HCEC 1CT (cell line): ENCODE results near the gene AKAP1.

Source experiments
- DNase-seq: peaks from one replicate; pipeline ENCODE4 v3.0.0-alpha.2; 2017

AKAP1 gene, protein sequence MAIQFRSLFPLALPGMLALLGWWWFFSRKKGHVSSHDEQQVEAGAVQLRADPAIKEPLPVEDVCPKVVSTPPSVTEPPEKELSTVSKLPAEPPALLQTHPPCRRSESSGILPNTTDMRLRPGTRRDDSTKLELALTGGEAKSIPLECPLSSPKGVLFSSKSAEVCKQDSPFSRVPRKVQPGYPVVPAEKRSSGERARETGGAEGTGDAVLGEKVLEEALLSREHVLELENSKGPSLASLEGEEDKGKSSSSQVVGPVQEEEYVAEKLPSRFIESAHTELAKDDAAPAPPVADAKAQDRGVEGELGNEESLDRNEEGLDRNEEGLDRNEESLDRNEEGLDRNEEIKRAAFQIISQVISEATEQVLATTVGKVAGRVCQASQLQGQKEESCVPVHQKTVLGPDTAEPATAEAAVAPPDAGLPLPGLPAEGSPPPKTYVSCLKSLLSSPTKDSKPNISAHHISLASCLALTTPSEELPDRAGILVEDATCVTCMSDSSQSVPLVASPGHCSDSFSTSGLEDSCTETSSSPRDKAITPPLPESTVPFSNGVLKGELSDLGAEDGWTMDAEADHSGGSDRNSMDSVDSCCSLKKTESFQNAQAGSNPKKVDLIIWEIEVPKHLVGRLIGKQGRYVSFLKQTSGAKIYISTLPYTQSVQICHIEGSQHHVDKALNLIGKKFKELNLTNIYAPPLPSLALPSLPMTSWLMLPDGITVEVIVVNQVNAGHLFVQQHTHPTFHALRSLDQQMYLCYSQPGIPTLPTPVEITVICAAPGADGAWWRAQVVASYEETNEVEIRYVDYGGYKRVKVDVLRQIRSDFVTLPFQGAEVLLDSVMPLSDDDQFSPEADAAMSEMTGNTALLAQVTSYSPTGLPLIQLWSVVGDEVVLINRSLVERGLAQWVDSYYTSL

GRCh38 chr17:57084802-57085447 is at the start of gene AKAP1:
Gene AKAP1 (plus strand): TSS chr17:57085246. CDS start chr17:57105465, 20,219 bp downstream.
- DNase-seq = peak; percentile 95

- no peak for DNase-seq
Measured at GRCh38 chr17:57035971-57036481, 49.0 kb upstream of the AKAP1 start.

- DNase-seq = no peak
Measured at GRCh38 chr17:57037411-57037810, 47.6 kb upstream of the AKAP1 start.

- no peak for DNase-seq
Measured at GRCh38 chr17:57038486-57038885, 46.6 kb upstream of the AKAP1 start.

DNA sequence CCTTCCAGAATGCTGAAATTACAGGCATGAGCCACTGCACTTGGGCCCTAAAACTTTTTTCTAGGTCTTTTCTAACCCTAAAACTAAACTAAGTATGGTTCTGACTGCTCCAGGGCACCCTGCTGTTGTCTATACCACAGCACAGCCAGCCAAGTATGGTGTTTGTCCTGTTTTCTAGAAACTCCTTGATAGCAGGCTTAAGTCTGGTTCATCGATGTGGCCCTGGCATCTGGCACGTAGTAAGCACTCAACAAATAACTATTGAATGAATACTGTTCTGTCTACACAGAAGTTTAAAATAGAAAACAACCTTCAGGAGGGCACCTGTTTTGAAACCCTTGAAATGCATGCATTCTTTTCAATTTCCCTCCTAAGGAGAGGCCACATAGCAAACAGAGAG is 44.5 kb upstream of the AKAP1 start:
- no peak for DNase-seq

DNA sequence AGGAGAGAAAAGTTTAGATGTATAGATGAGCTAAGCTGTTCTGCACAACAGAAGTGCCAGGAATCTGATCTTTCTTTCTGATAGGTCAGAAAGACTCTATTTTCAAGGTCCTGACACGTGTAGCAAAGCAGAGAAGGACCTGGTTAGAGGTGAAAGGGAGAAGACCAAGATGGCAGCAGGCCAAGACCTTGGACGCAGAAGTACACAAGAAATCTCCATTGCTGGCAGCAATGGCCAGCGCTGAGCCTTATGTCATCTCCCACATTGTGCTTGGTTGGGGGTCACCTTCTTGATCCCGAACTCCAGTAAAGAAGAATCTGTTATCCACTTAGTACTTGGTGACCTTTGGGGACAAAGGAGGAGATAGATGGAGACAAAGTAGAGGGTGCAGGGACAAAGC is 41.8 kb upstream of the AKAP1 start:
- DNase-seq = no peak

DNA sequence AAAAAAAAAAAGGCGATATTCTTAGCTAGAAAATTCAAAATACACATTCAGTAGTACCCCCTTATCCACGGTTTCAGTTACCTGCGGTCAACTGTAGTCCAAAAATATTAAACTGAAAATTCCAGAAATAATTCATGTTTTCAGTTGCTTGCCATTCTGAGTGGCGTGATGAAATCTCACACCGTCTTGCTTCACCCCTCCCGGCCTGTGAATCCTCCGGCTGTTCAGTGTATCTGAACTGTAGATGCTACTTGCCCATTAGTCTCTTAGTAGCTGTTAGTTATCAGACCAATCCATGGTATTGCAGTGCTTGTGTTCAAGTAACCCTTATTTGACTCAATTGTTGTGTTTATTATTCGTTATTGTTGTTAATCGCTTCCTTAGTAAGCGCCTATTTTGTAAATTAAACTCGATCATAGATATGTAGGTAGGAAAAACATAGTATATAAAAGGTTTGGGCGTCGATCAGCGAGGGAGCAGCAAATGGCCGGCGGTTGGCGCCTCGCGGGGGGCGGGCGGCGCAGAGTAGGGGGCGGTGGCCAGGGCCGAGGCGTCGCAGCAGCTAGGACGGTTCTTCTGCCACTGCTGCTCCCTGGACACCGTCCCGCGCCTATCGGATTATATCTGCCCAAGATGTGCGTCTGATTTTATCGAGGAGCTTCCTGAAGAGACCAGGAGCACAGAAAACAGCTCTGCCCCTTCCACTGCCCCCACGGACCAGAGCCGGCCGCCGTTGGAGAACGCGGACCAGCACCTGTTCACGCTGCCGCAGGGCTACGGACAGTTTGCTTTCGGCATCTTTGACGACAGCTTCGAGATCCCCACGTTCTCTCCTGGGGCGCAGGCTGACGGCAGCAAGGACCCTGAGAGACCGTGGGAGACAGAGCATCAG is 39.8 kb upstream of the AKAP1 start:
- DNase-seq = no peak

GRCh38 chr17:57045868-57046704 is 39.0 kb upstream of the AKAP1 start:
- no peak for DNase-seq

DNA sequence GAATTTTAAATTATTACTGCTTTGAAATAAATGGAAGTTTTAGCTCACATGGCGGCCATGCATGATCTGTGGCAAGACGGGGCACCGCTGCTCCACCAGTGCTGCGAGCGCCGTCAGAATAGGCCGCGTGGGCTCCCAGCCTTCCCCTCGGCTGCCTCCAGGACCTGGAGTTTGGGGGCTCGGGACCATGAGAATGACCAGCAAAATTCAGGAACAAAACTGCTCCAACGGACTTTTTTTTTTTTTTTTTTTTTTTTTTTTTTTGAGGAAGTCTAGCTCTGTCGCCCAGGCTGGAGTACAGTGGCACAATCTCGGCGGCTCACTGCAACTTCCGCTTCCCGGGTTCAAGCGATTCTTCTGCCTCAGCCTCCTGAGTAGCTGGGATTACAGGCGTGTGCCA is 38.3 kb upstream of the AKAP1 start:
- no peak for DNase-seq

- no peak for DNase-seq
Measured at GRCh38 chr17:57048096-57048495, 37.0 kb upstream of the AKAP1 start.

GRCh38 chr17:57050306-57050705 is 34.7 kb upstream of the AKAP1 start:
- DNase-seq = no peak

- no peak for DNase-seq
Measured at GRCh38 chr17:57051886-57052361, 33.1 kb upstream of the AKAP1 start.

- no peak for DNase-seq
Measured at GRCh38 chr17:57062865-57063264, 22.2 kb upstream of the AKAP1 start.

DNA sequence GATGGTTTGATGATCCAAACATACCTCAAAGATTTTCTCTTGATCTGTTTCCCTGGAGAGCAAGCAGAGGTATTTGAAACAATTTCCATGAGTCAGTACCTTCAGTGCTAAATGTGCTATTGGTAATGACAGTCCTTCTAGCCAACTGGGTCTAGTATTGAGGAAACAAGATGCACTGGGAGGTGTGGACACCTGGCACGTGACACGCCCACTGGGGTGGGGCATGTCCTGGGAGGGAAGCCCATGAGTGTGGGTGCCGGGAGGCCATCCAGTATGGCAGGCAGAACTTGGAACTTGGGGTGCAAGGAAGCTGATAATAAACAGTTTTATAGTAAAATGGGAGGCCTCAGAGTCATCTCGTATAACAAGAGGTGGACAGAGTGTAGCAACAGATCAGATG is 17.9 kb upstream of the AKAP1 start:
- DNase-seq = no peak

DNA sequence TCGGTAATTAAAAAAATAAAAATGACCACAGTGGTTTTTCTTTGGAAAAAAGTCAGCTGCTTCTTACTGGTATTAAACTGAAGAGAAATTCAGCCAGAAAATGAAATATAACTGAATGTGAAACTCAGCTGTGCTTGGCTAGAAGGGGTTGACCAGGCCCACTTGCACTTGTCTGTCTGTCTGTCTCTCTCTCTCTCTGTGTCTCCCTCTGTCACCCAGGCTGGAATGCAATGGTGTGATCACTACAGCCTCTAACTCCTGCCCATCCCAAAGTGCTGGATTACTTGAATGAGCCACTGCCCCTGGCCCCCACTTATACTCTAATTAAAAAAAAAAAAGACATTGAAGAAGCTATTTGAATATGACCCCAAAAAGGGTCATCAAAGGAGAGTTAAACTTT is 17.3 kb upstream of the AKAP1 start:
- DNase-seq = no peak

DNA sequence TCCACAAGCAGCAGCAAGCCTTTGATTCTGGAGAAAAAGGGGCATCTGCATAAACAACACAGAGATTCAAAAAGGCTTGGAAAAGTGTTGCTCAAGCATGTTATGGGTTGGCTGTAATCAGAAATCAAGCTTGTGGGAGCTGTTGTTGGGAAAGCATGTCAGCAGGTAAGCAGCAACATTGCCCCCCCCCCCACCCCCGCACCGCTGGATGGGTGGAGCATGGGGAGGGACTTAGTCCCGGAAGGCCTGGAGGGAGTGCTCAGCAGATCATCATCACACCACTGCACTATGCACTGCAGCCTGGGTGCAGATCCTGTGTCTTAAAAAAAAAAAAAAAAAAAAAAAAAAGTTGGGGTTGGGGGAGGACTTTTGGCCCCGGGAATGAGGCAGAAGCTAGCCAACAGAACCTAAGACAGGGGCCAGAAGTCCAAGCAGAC is 16.8 kb upstream of the AKAP1 start:
- no peak for DNase-seq

- no peak for DNase-seq
Measured at GRCh38 chr17:57068707-57069106, 16.3 kb upstream of the AKAP1 start.

- DNase-seq = no peak
Measured at GRCh38 chr17:57071991-57072944, 12.8 kb upstream of the AKAP1 start.

DNA sequence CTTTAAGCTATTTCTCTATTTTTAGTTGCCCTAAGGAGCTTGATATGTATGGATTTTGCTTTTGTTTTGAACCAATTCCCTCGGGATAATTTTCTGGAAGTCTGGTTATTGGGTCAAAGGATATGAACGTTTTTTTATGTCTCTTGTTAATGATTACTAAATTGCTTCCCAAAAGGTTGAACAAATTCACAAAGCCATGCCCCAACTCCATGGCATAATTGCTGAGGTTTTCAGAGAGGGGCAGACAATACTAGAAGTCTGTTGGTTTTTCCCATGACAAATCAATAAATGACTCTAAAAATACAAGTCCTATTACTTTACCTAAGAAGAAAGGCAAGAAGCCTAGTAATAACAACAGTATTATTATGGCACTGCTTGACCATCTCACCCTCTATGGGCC is 11.4 kb upstream of the AKAP1 start:
- no peak for DNase-seq

GRCh38 chr17:57075193-57075592 is 9.9 kb upstream of the AKAP1 start:
- no peak for DNase-seq
